HG02571 (cell line): ENCODE data around the gene FBN3.
"Not testable (repeated sequence)": the region's sequence is repeated elsewhere in the genome, so short reads cannot be mapped to it uniquely, and the experiment has no call there.

Experiments
- ATAC-seq: cut with Tn5 transposase; IDR thresholded peaks from one replicate; pipeline ENCODE4 v1.9.1; 2021; ENCODE audit warnings: mild to moderate bottlenecking, moderate library complexity; ENCODE audit not compliant: unreplicated experiment

The FBN3 gene

GRCh38 chr19:8064911-8065874 is 84.2 kb downstream of the FBN3 start:
- ATAC-seq: no peak

GRCh38 chr19:8057545-8058270 is 91.7 kb downstream of the FBN3 start:
- no peak for ATAC-seq

GRCh38 chr19:8056533-8056932 is 92.9 kb downstream of the FBN3 start:
- ATAC-seq: no peak

GRCh38 chr19:8054169-8054568 is 95.2 kb downstream of the FBN3 start:
- ATAC-seq: no peak

- no peak for ATAC-seq
These were observed 96.9 kb downstream of the FBN3 start, which contains the start of gene CCL25 for GRCh38 chr19:8052464-8052859. TSS of gene CCL25 (plus strand) at chr19:8052760. CDS start at chr19:8053050, 290 bp downstream.

GRCh38 chr19:8050274-8051096 is 98.9 kb downstream of the FBN3 start:
- ATAC-seq: peak; percentile 68

- no peak for ATAC-seq
These were observed 102.7 kb downstream of the FBN3 start for GRCh38 chr19:8046569-8047165.

GRCh38 chr19:8045872-8046568 is 103.4 kb downstream of the FBN3 start:
- no peak for ATAC-seq

- ATAC-seq: no peak
These were observed 105.4 kb downstream of the FBN3 start for GRCh38 chr19:8044018-8044417.

GRCh38 chr19:8042900-8043299 is 106.5 kb downstream of the FBN3 start:
- ATAC-seq: no peak

- ATAC-seq: no peak
These were observed 107.9 kb downstream of the FBN3 start for GRCh38 chr19:8041531-8041931.

- no peak for ATAC-seq
These were observed 110.2 kb downstream of the FBN3 start for GRCh38 chr19:8039231-8039630.

GRCh38 chr19:8038815-8039214 is 110.6 kb downstream of the FBN3 start:
- ATAC-seq: no peak

- ATAC-seq: no peak
These were observed 112.8 kb downstream of the FBN3 start for GRCh38 chr19:8036434-8037099.

GRCh38 chr19:8034178-8034525 is 115.2 kb downstream of the FBN3 start:
- no peak for ATAC-seq

- ATAC-seq: not testable (repeated sequence)
These were observed 115.9 kb downstream of the FBN3 start for GRCh38 chr19:8033287-8034177.

GRCh38 chr19:8030960-8031359 is 118.4 kb downstream of the FBN3 start:
- no peak for ATAC-seq

GRCh38 chr19:8028951-8029491 is 120.4 kb downstream of the FBN3 start:
- no peak for ATAC-seq
